HL-60 (cell line): ENCODE data around the gene CYP4F11.

Experiments
- DNase-seq, 2 experiments: peaks; one replicate each; pipeline ENCODE4 v3.0.0-alpha.2; 2010 to 2020; ENCODE audit warnings: low read depth in 1 of 2, low spot score in 1 of 2
- H3K27ac ChIP-seq: fragments of 250-450 bp; sonication (Bioruptor Pico); replicated peaks from 2 replicates; pipeline ENCODE4 v1.5.1; 2020; ENCODE audit warnings: mild to moderate bottlenecking, moderate library complexity
- H3K27me3 ChIP-seq: fragments of 250-450 bp; sonication (Bioruptor Pico); 2 replicates; pipeline ENCODE4 v1.5.1; 2021; ENCODE audit warnings: mild to moderate bottlenecking, moderate library complexity; ENCODE audit not compliant: insufficient read depth, poor library complexity, severe bottlenecking
- H3K4me3 ChIP-seq: replicated peaks from 2 replicates; pipeline ENCODE4 v1.5.1; 2011; ENCODE audit warnings: mild to moderate bottlenecking, control low read depth, low read length; ENCODE audit not compliant: insufficient read depth
- CTCF ChIP-seq: IDR thresholded peaks from one replicate; pipeline ENCODE4 v1.5.1; 2011; ENCODE audit warnings: low read length, control low read depth, inconsistent platforms; ENCODE audit not compliant: insufficient read depth
- GABPA ChIP-seq: IDR thresholded peaks from 2 replicates; pipeline ENCODE4 v1.6.1; 2012; ENCODE audit warnings: low read depth
- POLR2AphosphoS5 ChIP-seq: IDR thresholded peaks from 2 replicates; pipeline ENCODE4 v1.6.1; 2012; ENCODE audit warnings: low read depth
- SPI1 ChIP-seq: IDR thresholded peaks from 2 replicates; pipeline ENCODE4 v1.6.1; 2012; ENCODE audit warnings: low read depth, mild to moderate bottlenecking, borderline replicate concordance
- TF ChIP-seq, protein P1 (sequence below): IDR thresholded peaks from 2 replicates; pipeline ENCODE4 v1.6.1; 2012; ENCODE audit warnings: low read depth; ENCODE audit not compliant: insufficient replicate concordance

Gene CYP4F11

GRCh38 chr19:15895876-15896430 lies 38.4 kb downstream of the CYP4F11 start:
- no peak for DNase-seq
- no peaks in the 10 kb centered on the region for H3K27me3 ChIP-seq
- no peak overlapping the region for H3K4me3 ChIP-seq

DNA sequence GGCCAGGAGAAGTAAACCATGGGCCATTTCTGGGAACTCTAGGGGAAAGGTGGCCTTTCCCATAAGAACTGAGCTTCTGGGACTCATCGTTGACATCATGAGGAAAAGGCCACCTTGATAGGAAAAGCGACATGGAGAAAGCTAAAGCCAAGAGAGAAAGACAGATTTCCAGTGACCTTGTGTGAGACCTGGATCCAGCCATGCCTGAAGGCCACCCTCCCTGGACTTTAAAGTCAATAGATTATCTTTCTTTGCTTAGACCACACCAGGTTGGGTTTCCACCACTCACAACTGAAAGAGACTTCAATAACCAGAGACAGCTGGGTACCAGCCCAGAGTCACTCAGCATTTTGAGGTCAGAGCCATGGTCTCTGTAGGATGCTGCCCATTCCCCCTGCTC lies 40.0 kb downstream of the CYP4F11 start:
- Histone ChIP-seq H3K4me3 (no peak overlapping the region), H3K27ac (no peak overlapping the region), H3K27me3 (no peaks in the 10 kb centered on the region)
- no peak for DNase-seq
- TF ChIP-seq, protein P1, sequence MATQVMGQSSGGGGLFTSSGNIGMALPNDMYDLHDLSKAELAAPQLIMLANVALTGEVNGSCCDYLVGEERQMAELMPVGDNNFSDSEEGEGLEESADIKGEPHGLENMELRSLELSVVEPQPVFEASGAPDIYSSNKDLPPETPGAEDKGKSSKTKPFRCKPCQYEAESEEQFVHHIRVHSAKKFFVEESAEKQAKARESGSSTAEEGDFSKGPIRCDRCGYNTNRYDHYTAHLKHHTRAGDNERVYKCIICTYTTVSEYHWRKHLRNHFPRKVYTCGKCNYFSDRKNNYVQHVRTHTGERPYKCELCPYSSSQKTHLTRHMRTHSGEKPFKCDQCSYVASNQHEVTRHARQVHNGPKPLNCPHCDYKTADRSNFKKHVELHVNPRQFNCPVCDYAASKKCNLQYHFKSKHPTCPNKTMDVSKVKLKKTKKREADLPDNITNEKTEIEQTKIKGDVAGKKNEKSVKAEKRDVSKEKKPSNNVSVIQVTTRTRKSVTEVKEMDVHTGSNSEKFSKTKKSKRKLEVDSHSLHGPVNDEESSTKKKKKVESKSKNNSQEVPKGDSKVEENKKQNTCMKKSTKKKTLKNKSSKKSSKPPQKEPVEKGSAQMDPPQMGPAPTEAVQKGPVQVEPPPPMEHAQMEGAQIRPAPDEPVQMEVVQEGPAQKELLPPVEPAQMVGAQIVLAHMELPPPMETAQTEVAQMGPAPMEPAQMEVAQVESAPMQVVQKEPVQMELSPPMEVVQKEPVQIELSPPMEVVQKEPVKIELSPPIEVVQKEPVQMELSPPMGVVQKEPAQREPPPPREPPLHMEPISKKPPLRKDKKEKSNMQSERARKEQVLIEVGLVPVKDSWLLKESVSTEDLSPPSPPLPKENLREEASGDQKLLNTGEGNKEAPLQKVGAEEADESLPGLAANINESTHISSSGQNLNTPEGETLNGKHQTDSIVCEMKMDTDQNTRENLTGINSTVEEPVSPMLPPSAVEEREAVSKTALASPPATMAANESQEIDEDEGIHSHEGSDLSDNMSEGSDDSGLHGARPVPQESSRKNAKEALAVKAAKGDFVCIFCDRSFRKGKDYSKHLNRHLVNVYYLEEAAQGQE = no peak
- TF ChIP-seq POLR2AphosphoS5 = no peak
- TF ChIP-seq SPI1 = no peak
- no peak for TF ChIP-seq CTCF
- TF ChIP-seq GABPA = no peak

More at GRCh38 chr19:15895876-15896430, 38.4 kb downstream of the CYP4F11 start:
- no peak for TF ChIP-seq GABPA
- no peak for TF ChIP-seq SPI1
- TF ChIP-seq, protein P1 = no peak
- no peak for TF ChIP-seq CTCF
- no peak for TF ChIP-seq POLR2AphosphoS5
- no peak overlapping the region for H3K27ac ChIP-seq

- no peak for TF ChIP-seq POLR2AphosphoS5
- TF ChIP-seq, protein P1 = no peak
- no peak for TF ChIP-seq GABPA
- no peak for TF ChIP-seq SPI1
- TF ChIP-seq CTCF = no peak
- DNase-seq = no peak
- H3K27me3 ChIP-seq = no peaks in the 10 kb centered on the region
Measured at GRCh38 chr19:15893477-15893876, 40.9 kb downstream of the CYP4F11 start.

More at GRCh38 chr19:15893477-15893876, 40.9 kb downstream of the CYP4F11 start:
- Histone ChIP-seq H3K27ac (no peak overlapping the region), H3K4me3 (no peak overlapping the region)
